Fibroblast of skin of left biceps (primary cell): ENCODE results near the gene ADAMTS19.
"Not testable (repeated sequence)": the region's sequence is repeated elsewhere in the genome, so short reads cannot be mapped to it uniquely, and the experiment has no call there.

ENCODE experiments used
- DNase-seq, 2 experiments: peaks; one replicate each; pipeline ENCODE4 v3.0.0-alpha.2; 2013; ENCODE audit warnings: low read depth in 2 of 2

The ADAMTS19 gene

GRCh38 chr5:129572060-129572459 lies 112.0 kb downstream of the ADAMTS19 start:
- DNase-seq, result no peak

- DNase-seq, result not testable (repeated sequence)
These were observed 124.4 kb downstream of the ADAMTS19 start for GRCh38 chr5:129584496-129584895.

- DNase-seq, result no peak
These were observed 131.5 kb downstream of the ADAMTS19 start for GRCh38 chr5:129591508-129592160.

- DNase-seq, result no peak
These were observed 133.4 kb downstream of the ADAMTS19 start for GRCh38 chr5:129593525-129593924.

GRCh38 chr5:129601576-129601975 lies 141.5 kb downstream of the ADAMTS19 start:
- DNase-seq, result no peak

- no peak for DNase-seq
These were observed 148.3 kb downstream of the ADAMTS19 start for GRCh38 chr5:129608350-129608749.

- no peak for DNase-seq
These were observed 149.6 kb downstream of the ADAMTS19 start for GRCh38 chr5:129609710-129610109.

- DNase-seq, result no peak
These were observed 156.4 kb downstream of the ADAMTS19 start for GRCh38 chr5:129616517-129616916.

GRCh38 chr5:129617206-129617605 lies 157.1 kb downstream of the ADAMTS19 start:
- no peak for DNase-seq

GRCh38 chr5:129619782-129620181 lies 159.7 kb downstream of the ADAMTS19 start:
- DNase-seq, result no peak

- no peak for DNase-seq
These were observed 162.4 kb downstream of the ADAMTS19 start for GRCh38 chr5:129622531-129622930.

GRCh38 chr5:129629575-129629974 lies 169.5 kb downstream of the ADAMTS19 start:
- DNase-seq, result no peak

GRCh38 chr5:129630101-129630500 lies 170.0 kb downstream of the ADAMTS19 start:
- DNase-seq, result peak; percentile 41

- DNase-seq, result peak; percentile 44 to 48
These were observed 171.9 kb downstream of the ADAMTS19 start for GRCh38 chr5:129631961-129632360.

GRCh38 chr5:129637501-129637900 lies 177.4 kb downstream of the ADAMTS19 start:
- DNase-seq, result not testable (repeated sequence)

GRCh38 chr5:129639331-129639730 lies 179.2 kb downstream of the ADAMTS19 start:
- DNase-seq, result no peak

GRCh38 chr5:129652349-129653056 lies 192.4 kb downstream of the ADAMTS19 start:
- DNase-seq, result no peak

- no peak for DNase-seq
These were observed 192.9 kb downstream of the ADAMTS19 start for GRCh38 chr5:129653057-129653375.

GRCh38 chr5:129653442-129653841 lies 193.3 kb downstream of the ADAMTS19 start:
- DNase-seq, result no peak

- no peak for DNase-seq
These were observed 196.9 kb downstream of the ADAMTS19 start for GRCh38 chr5:129656952-129657351.

GRCh38 chr5:129658801-129659200 lies 198.7 kb downstream of the ADAMTS19 start:
- no peak for DNase-seq

GRCh38 chr5:129661366-129662035 lies 201.4 kb downstream of the ADAMTS19 start:
- DNase-seq, result no peak

GRCh38 chr5:129664336-129664937 lies 204.3 kb downstream of the ADAMTS19 start:
- peak; percentile 8 to 14 for DNase-seq
